ENCODE results near the gene SLC25A25.
"Not testable (repeated sequence)": the region's sequence is repeated elsewhere in the genome, so short reads cannot be mapped to it uniquely, and the experiment has no call there.

DNA sequence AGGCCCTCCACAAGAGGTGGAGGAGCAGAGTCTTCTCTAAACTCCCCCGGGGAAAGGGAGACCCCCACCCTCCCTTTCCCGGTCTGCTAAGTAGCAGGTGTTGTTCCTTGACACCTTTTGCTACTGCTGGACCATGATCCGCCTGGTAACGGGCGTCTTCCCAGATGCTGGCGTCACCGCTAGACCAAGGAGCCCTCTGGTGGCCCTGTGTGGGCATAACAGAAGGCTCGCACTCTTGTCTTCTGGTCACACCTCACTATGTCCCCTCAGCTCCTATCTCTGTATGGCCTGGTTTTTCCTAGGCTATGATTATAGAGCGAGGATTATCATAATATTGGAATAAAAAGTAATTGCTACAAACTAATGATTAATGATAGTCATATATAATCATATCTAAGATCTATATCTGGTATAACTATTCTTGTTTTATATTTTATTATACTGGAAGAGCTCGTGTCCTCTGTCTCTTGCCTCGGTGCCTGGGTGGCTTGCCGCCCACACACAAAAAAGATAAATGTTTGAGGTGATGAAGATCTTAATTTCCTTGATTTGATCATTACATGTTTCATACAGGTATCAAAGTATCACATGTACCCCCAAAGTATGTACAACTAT is 62.1 kb downstream of the SLC25A25 start:
- TF ChIP-seq, protein P1, sequence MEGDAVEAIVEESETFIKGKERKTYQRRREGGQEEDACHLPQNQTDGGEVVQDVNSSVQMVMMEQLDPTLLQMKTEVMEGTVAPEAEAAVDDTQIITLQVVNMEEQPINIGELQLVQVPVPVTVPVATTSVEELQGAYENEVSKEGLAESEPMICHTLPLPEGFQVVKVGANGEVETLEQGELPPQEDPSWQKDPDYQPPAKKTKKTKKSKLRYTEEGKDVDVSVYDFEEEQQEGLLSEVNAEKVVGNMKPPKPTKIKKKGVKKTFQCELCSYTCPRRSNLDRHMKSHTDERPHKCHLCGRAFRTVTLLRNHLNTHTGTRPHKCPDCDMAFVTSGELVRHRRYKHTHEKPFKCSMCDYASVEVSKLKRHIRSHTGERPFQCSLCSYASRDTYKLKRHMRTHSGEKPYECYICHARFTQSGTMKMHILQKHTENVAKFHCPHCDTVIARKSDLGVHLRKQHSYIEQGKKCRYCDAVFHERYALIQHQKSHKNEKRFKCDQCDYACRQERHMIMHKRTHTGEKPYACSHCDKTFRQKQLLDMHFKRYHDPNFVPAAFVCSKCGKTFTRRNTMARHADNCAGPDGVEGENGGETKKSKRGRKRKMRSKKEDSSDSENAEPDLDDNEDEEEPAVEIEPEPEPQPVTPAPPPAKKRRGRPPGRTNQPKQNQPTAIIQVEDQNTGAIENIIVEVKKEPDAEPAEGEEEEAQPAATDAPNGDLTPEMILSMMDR (IDR thresholded peaks at IDR 0.05 in 8 of 11, conservative IDR thresholded peaks at IDR 0.05 in 3 of 11) = peak in 8 of 11 experiments; percentile 17 to 75 (median 66)
- not testable (repeated sequence) for TF ChIP-seq POLR2A (IDR thresholded peaks at IDR 0.05)
